ENCODE measurements around the gene ATAD1. TPM values are rescaled to one million over a fixed set of nuclear protein-coding genes. Genes with fewer than 3 reads are reported as not detected.
A peak's percentile ranks its signal among the peaks of the same experiment; 100 is the strongest.

Gene ATAD1
- polyA plus RNA-seq, 3 donors, result 6.3 to 13.2 (median 10.2) TPM

DNA sequence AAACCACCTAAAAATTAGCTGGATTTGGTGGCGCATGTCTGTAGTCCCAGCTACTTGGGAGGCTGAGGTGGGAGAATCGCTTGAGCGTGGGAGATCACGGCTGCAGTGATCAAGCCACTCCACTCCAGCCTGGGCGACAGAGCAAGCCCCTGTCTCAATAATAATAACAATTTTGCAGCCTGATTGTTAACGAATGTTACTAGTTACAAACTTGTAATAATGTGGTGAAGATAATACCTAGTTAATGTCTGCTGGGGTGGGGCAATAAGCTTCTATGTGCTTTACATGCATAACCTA, 1.2 kb upstream of the ATAD1 start:
- peaks cover 13 to 22% of the 10 kb centered on the region in 2 donors for H3K4me1 ChIP-seq (ENCODE audit: control insufficient read depth in 1 of 2, insufficient read depth in 2 of 2, low read length in 2 of 2)
- no peak overlapping the region for H2AFZ ChIP-seq (ENCODE audit: insufficient read depth, low read depth, low read length, poor library complexity, severe bottlenecking)
- H3K79me2 ChIP-seq (ENCODE audit: insufficient read depth, low read length), result peaks cover 38% of the 10 kb centered on the region
- no peak overlapping the region for H3K4me2 ChIP-seq (replicated peaks; ENCODE audit: extremely low read depth, low read length, poor library complexity, severe bottlenecking)
- H3K27me3 ChIP-seq (ENCODE audit: control insufficient read depth in 2 of 2, insufficient read depth in 2 of 2, low read length in 2 of 2), result no peaks in the 10 kb centered on the region
- Mint-ChIP-seq H3K27ac (no peak overlapping the region), H3K27me3 (ENCODE audit: low read depth in 3 of 3) (peaks cover 0 to 3% (median 3%) of the 10 kb centered on the region in 3 donors), H3K4me1 (peaks cover 32% of the 10 kb centered on the region), H3K4me3 (no peak overlapping the region), H3K9me3 (peaks cover 0 to 2% (median 0%) of the 10 kb centered on the region in 7 donors), H3K36me3 (peaks cover 2% of the 10 kb centered on the region in 2 donors)
- TF ChIP-seq, protein P1, sequence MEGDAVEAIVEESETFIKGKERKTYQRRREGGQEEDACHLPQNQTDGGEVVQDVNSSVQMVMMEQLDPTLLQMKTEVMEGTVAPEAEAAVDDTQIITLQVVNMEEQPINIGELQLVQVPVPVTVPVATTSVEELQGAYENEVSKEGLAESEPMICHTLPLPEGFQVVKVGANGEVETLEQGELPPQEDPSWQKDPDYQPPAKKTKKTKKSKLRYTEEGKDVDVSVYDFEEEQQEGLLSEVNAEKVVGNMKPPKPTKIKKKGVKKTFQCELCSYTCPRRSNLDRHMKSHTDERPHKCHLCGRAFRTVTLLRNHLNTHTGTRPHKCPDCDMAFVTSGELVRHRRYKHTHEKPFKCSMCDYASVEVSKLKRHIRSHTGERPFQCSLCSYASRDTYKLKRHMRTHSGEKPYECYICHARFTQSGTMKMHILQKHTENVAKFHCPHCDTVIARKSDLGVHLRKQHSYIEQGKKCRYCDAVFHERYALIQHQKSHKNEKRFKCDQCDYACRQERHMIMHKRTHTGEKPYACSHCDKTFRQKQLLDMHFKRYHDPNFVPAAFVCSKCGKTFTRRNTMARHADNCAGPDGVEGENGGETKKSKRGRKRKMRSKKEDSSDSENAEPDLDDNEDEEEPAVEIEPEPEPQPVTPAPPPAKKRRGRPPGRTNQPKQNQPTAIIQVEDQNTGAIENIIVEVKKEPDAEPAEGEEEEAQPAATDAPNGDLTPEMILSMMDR (IDR thresholded peaks at IDR 0.05), result no peak
- peak overlapping the region in 1 of 3 experiments; percentile 80 for H3K4me3 ChIP-seq (replicated peaks in 1 of 3; ENCODE audit: low read depth in 2 of 3, low read length in 3 of 3)
- no peak overlapping the region for H3K9ac ChIP-seq (ENCODE audit: insufficient read depth, low read length, poor library complexity, severe bottlenecking)
- H3K27ac ChIP-seq (ENCODE audit: low read depth in 1 of 2, low read length in 2 of 2), result no peak overlapping the region
- DNase-seq, result no peak
- peaks cover 0 to 2% of the 10 kb centered on the region in 2 donors for H3K36me3 ChIP-seq (replicated peaks in 1 of 2; ENCODE audit: control insufficient read depth in 1 of 2, insufficient read depth in 2 of 2, low read length in 2 of 2)
- WGBS (ENCODE audit: insufficient coverage), result no CpG with 5 or more reads among the region's 6 CpGs
- H4K20me1 ChIP-seq (ENCODE audit: insufficient read depth, low read length), result peaks cover 3% of the 10 kb centered on the region
- no peaks in the 10 kb centered on the region for H3K9me3 ChIP-seq (replicated peaks in 1 of 2; ENCODE audit: control insufficient read depth in 1 of 2, insufficient read depth in 1 of 2, low read length in 2 of 2)
- intact Hi-C loops (cut with micrococcal nuclease), result no loop called here

DNA sequence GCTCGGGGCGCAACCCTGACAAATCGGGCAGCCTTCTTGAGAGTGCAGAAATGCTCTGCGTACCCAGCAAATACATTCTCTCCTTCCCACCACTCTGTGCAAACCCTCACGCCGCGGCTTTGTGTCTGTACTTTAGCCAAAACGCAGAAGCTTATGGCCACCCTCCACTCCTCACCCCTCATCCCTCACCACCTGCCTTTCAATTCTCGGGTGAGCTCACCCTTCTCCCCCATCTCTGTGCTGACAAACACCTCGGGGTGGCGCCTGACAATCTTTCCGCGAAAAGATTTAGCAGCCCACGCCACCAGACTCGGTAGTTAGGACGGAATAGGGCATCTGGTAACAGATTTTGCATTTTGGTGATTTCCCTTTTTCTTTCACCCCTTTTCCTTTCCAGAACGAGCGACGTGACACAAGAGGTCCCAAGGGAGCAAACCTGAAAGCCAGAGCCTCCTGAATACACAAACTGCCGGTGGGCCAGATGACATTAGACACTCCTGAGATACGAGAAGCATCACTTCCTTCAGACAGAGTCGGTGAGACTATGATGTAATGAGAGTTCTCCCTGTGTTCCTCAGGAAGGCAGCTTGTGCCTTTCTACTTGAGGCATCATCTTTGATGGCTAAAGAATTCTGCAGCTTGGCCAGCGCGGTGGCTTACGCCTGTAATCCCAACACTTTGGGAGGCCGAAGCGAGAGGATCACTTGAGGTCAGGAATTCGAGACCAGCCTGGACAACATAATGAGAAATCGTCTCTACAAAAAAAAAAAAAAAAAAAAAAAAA, 671 bp upstream of the ATAD1 start:
- Mint-ChIP-seq H3K27me3 (ENCODE audit: low read depth in 3 of 3) (peaks cover 0 to 3% (median 2%) of the 10 kb centered on the region in 3 donors), H3K27ac (peak overlapping the region; percentile 33 to 94 (median 87)), H3K4me3 (peak overlapping the region; percentile 98 to 99), H3K4me1 (peaks cover 32% of the 10 kb centered on the region), H3K9me3 (peaks cover 0 to 2% (median 0%) of the 10 kb centered on the region in 7 donors), H3K36me3 (peaks cover 4% of the 10 kb centered on the region in 2 donors)
- intact Hi-C loops (cut with micrococcal nuclease), result no loop called here
- Histone ChIP-seq H3K9ac (ENCODE audit: insufficient read depth, low read length, poor library complexity, severe bottlenecking) (peak overlapping the region; percentile 70), H3K36me3 (replicated peaks in 1 of 2; ENCODE audit: control insufficient read depth in 1 of 2, insufficient read depth in 2 of 2, low read length in 2 of 2) (peaks cover 0 to 8% of the 10 kb centered on the region in 2 donors), H3K4me2 (replicated peaks; ENCODE audit: extremely low read depth, low read length, poor library complexity, severe bottlenecking) (peak overlapping the region; percentile 91), H3K4me1 (ENCODE audit: control insufficient read depth in 1 of 2, insufficient read depth in 2 of 2, low read length in 2 of 2) (peaks cover 13 to 22% of the 10 kb centered on the region in 2 donors), H3K27me3 (ENCODE audit: control insufficient read depth in 2 of 2, insufficient read depth in 2 of 2, low read length in 2 of 2) (no peaks in the 10 kb centered on the region), H3K79me2 (ENCODE audit: insufficient read depth, low read length) (peaks cover 43% of the 10 kb centered on the region), H3K9me3 (replicated peaks in 1 of 2; ENCODE audit: control insufficient read depth in 1 of 2, insufficient read depth in 1 of 2, low read length in 2 of 2) (no peaks in the 10 kb centered on the region), H3K27ac (ENCODE audit: low read depth in 1 of 2, low read length in 2 of 2) (peak overlapping the region; percentile 68 to 75), H2AFZ (ENCODE audit: insufficient read depth, low read depth, low read length, poor library complexity, severe bottlenecking) (peak overlapping the region; percentile 99), H4K20me1 (ENCODE audit: insufficient read depth, low read length) (peaks cover 3% of the 10 kb centered on the region), H3K4me3 (replicated peaks in 1 of 3; ENCODE audit: low read depth in 2 of 3, low read length in 3 of 3) (peak overlapping the region; percentile 73 to 80 (median 77))
- TF ChIP-seq, protein P1 (IDR thresholded peaks at IDR 0.05), result no peak
- 12% methylated on average over 13 of the region's 29 CpGs for WGBS (ENCODE audit: insufficient coverage)
- DNase-seq, result peak in 2 of 3 donors; percentile 49 to 56

Measured in CD14-positive monocyte (primary cell).